HepG2 (cell line): Measurements from ENCODE around the gene AHCTF1. TPM values are rescaled to one million over a fixed set of nuclear protein-coding genes. Genes with fewer than 3 reads are reported as not detected.

Experiments
- ATF2 ChIP-seq: sonication (generic); formaldehyde crosslinking; IDR thresholded peaks from 2 replicates; pipeline ENCODE4 v1.4.0; 2020; ENCODE audit warnings: missing genetic modification reagents
- CHD4 ChIP-seq: fragments of 200-600 bp; sonication (generic); IDR thresholded peaks from 2 replicates; pipeline ENCODE4 v1.7.0; 2017; ENCODE audit warnings: mild to moderate bottlenecking, low read length, borderline replicate concordance
- FOXC1 ChIP-seq: sonication (generic); formaldehyde crosslinking; IDR thresholded peaks from 2 replicates; pipeline ENCODE4 v1.8.0; 2022; ENCODE audit warnings: mild to moderate bottlenecking, missing genetic modification reagents, borderline replicate concordance
- GRHL1 ChIP-seq: sonication (generic); formaldehyde crosslinking; conservative IDR thresholded peaks from 2 replicates; pipeline ENCODE4 v1.8.0; 2022; ENCODE audit warnings: missing genetic modification reagents
- HNRNPLL ChIP-seq: fragments of 200-400 bp; formaldehyde crosslinking; IDR thresholded peaks from 2 replicates; pipeline ENCODE4 v1.6.1; 2017; ENCODE audit warnings: mild to moderate bottlenecking, low read depth, low read length; ENCODE audit not compliant: poor library complexity, severe bottlenecking
- KLF6 ChIP-seq: IDR thresholded peaks from 2 replicates; pipeline ENCODE4 v1.8.0; 2016; ENCODE audit warnings: missing biosample characterization, missing genetic modification reagents
- MBNL3 ChIP-seq: fragments of 250-450 bp; sonication (Bioruptor Pico); conservative IDR thresholded peaks from 2 replicates; pipeline ENCODE4 v1.8.0; 2022; ENCODE audit warnings: mild to moderate bottlenecking, inconsistent platforms
- PHF5A ChIP-seq: IDR thresholded peaks from one replicate; pipeline ENCODE4 v1.6.1; 2018; ENCODE audit warnings: low read depth, missing genetic modification reagents; ENCODE audit not compliant: unreplicated experiment
- SNAPC2 ChIP-seq: sonication (generic); formaldehyde crosslinking; IDR thresholded peaks from 2 replicates; pipeline ENCODE4 v1.8.1; 2022; ENCODE audit warnings: mild to moderate bottlenecking, missing genetic modification reagents
- SOX6 ChIP-seq, 2 experiments: fragments of 450-650 bp in 1 of 2; sonication (generic) in 1 of 2; formaldehyde crosslinking in 1 of 2; IDR thresholded peaks; 2 replicates each; pipeline versions ENCODE4 v1.4.0 to v1.6.1; 2017 to 2020; ENCODE audit warnings: antibody characterized with exemption in 1 of 2, mild to moderate bottlenecking in 1 of 2, missing genetic modification reagents in 1 of 2
- ZFAT ChIP-seq: sonication (generic); formaldehyde crosslinking; conservative IDR thresholded peaks from 2 replicates; pipeline ENCODE4 v1.8.1; 2023; ENCODE audit warnings: missing genetic modification reagents, inconsistent platforms
- ZNF10 ChIP-seq: sonication (generic); formaldehyde crosslinking; IDR thresholded peaks from 2 replicates; pipeline ENCODE4 v1.4.0; 2020; ENCODE audit warnings: mild to moderate bottlenecking, low read depth, missing genetic modification reagents, borderline replicate concordance
- ZNF235 ChIP-seq: sonication (generic); formaldehyde crosslinking; IDR thresholded peaks from 2 replicates; pipeline ENCODE4 v1.8.1; 2023; ENCODE audit warnings: mild to moderate bottlenecking, missing genetic modification reagents, borderline replicate concordance
- ZNF260 ChIP-seq: sonication (generic); formaldehyde crosslinking; IDR thresholded peaks from 2 replicates; pipeline ENCODE4 v1.4.0; 2020; ENCODE audit warnings: missing genetic modification reagents, low read depth, mild to moderate bottlenecking, borderline replicate concordance
- ZNF543 ChIP-seq: sonication (generic); formaldehyde crosslinking; IDR thresholded peaks from 2 replicates; pipeline ENCODE4 v1.4.0; 2020; ENCODE audit warnings: mild to moderate bottlenecking, missing genetic modification reagents
- ZNF570 ChIP-seq: sonication (generic); formaldehyde crosslinking; IDR thresholded peaks from 2 replicates; pipeline ENCODE4 v1.4.0; 2020; ENCODE audit warnings: mild to moderate bottlenecking, missing genetic modification reagents, borderline replicate concordance
- ZNF576 ChIP-seq: sonication (generic); formaldehyde crosslinking; IDR thresholded peaks from 2 replicates; pipeline ENCODE4 v1.4.0; 2020; ENCODE audit warnings: mild to moderate bottlenecking, missing genetic modification reagents
- ZNF670 ChIP-seq: sonication (generic); formaldehyde crosslinking; IDR thresholded peaks from 2 replicates; pipeline ENCODE4 v1.8.0; 2022; ENCODE audit warnings: mild to moderate bottlenecking, missing genetic modification reagents, borderline replicate concordance
- ZNF678 ChIP-seq: sonication (generic); formaldehyde crosslinking; IDR thresholded peaks from 2 replicates; pipeline ENCODE4 v1.4.0; 2020; ENCODE audit warnings: mild to moderate bottlenecking, missing genetic modification reagents
- polyA plus RNA-seq, 8 experiments: library from polyadenylated mRNA; depleted of rRNA in 3 of 8; stranded (reverse) in 7 of 8; unstranded in 1 of 8; fragments of >200 nt; fragmentation: Illumina TruSeq in 4 of 8; extraction: Trizol in 4 of 8; gene quantifications; 2 replicates each; pipeline versions ENCODE4 v1.2.1 to v1.2.3, GENCODE V29; 2011 to 2016; ENCODE audit warnings: low read depth in 4 of 8, missing spikeins in 1 of 8, mixed read lengths in 1 of 8; ENCODE audit not compliant: insufficient read depth in 1 of 8
- total RNA-seq, 5 experiments: library from RNA; depleted of rRNA; stranded (reverse); fragments of >200 nt; fragmentation: Illumina TruSeq; extraction: Trizol; gene quantifications; 2 replicates each; pipeline ENCODE4 v1.2.3, GENCODE V29; 2016; ENCODE audit warnings: low read depth in 1 of 5
- TF ChIP-seq, protein P1 (sequence below): sonication (generic); formaldehyde crosslinking; IDR thresholded peaks from 2 replicates; pipeline ENCODE4 v1.8.0; 2023; ENCODE audit warnings: mild to moderate bottlenecking, missing genetic modification reagents
- TF ChIP-seq, protein P2 (sequence below): sonication (generic); formaldehyde crosslinking; IDR thresholded peaks from 2 replicates; pipeline ENCODE4 v1.5.1; 2020; ENCODE audit warnings: mild to moderate bottlenecking, moderate library complexity, missing genetic modification reagents
- TF ChIP-seq, protein P3 (sequence below): IDR thresholded peaks from 2 replicates; pipeline ENCODE4 v1.6.1; 2016; ENCODE audit warnings: mild to moderate bottlenecking, missing biosample characterization, missing genetic modification reagents

Gene AHCTF1
- total and polyA plus RNA-seq, 2 of the 13 experiments (the other 11 are each of a cell fraction or from before 2014, with no cell fraction given) = 16.6 to 45.9 TPM

GRCh38 chr1:246931549-246932365 lies at the start of gene AHCTF1 (continued):
- TF ChIP-seq SOX6 (IDR thresholded peaks at IDR 0.05) = no peak
- peak; percentile 81 for TF ChIP-seq SOX6 (CRISPR knock-in tag; IDR thresholded peaks at IDR 0.05)
- TF ChIP-seq, protein P1, sequence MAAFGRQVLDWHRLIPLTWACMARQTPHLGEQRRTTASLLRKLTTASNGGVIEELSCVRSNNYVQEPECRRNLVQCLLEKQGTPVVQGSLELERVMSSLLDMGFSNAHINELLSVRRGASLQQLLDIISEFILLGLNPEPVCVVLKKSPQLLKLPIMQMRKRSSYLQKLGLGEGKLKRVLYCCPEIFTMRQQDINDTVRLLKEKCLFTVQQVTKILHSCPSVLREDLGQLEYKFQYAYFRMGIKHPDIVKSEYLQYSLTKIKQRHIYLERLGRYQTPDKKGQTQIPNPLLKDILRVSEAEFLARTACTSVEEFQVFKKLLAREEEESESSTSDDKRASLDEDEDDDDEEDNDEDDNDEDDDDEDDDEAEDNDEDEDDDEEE (CRISPR knock-in tag) = peak; percentile 85
- TF ChIP-seq, protein P2, sequence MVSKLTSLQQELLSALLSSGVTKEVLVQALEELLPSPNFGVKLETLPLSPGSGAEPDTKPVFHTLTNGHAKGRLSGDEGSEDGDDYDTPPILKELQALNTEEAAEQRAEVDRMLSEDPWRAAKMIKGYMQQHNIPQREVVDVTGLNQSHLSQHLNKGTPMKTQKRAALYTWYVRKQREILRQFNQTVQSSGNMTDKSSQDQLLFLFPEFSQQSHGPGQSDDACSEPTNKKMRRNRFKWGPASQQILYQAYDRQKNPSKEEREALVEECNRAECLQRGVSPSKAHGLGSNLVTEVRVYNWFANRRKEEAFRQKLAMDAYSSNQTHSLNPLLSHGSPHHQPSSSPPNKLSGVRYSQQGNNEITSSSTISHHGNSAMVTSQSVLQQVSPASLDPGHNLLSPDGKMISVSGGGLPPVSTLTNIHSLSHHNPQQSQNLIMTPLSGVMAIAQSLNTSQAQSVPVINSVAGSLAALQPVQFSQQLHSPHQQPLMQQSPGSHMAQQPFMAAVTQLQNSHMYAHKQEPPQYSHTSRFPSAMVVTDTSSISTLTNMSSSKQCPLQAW = peak; percentile 76
- TF ChIP-seq ZNF260 = no peak
- TF ChIP-seq ZFAT (CRISPR knock-in tag) = no peak
- no peak; the same call in 1 of the 2 replicates for TF ChIP-seq FOXC1
- no peak; the same call in 1 of the 2 replicates for TF ChIP-seq ZNF543
- peak; percentile 79; the same call in 1 of the 2 replicates for TF ChIP-seq ZNF235 (CRISPR knock-in tag)
- TF ChIP-seq KLF6 (CRISPR knock-in tag) = peak; percentile 82
- 0 out of 2 replicates have a peak, but pooled peaks have one; percentile 31 for TF ChIP-seq ZNF576 (CRISPR knock-in tag)
- TF ChIP-seq ZNF670 = no peak; the same call in 1 of the 2 replicates
- no peak for TF ChIP-seq CHD4
- TF ChIP-seq ZNF10 (CRISPR knock-in tag) = no peak
- TF ChIP-seq PHF5A = no peak
- 0 out of 2 replicates have a peak, but pooled peaks have one; percentile 40 for TF ChIP-seq ZNF678 (CRISPR knock-in tag)
- TF ChIP-seq HNRNPLL = peak; percentile 93
- TF ChIP-seq, protein P3, sequence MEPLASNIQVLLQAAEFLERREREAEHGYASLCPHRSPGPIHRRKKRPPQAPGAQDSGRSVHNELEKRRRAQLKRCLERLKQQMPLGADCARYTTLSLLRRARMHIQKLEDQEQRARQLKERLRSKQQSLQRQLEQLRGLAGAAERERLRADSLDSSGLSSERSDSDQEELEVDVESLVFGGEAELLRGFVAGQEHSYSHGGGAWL (CRISPR knock-in tag) = no peak
- no peak; the same call in 1 of the 2 replicates for TF ChIP-seq SNAPC2 (CRISPR knock-in tag)
- TF ChIP-seq MBNL3 = no peak
- peak; percentile 48; the same call in 1 of the 2 replicates for TF ChIP-seq ZNF570 (CRISPR knock-in tag)
- TF ChIP-seq ATF2 = no peak
- TF ChIP-seq GRHL1 (CRISPR knock-in tag) = no peak
